B cell (primary cell): ENCODE results near the gene ZNF280D.

Experiments
- CTCF ChIP-seq: fragments of 200-600 bp; IDR thresholded peaks from one replicate; pipeline ENCODE4 v1.8.0; 2022; ENCODE audit warnings: antibody characterized with exemption, mild to moderate bottlenecking
- EZH2 ChIP-seq: IDR thresholded peaks from 2 replicates; pipeline ENCODE4 v1.6.1; 2012; ENCODE audit warnings: borderline replicate concordance, low read depth, mild to moderate bottlenecking, moderate library complexity, low read length; ENCODE audit not compliant: insufficient read depth, poor library complexity, severe bottlenecking

GRCh38 chr15:56613811-56614210 is 119.5 kb downstream of the ZNF280D start:
- TF ChIP-seq EZH2 (no peak), CTCF (no peak)
